ENCODE measurements around the gene ESRRG.

The ESRRG gene

GRCh38 chr1:216660561-216660960 lies 62.7 kb downstream of the ESRRG start:
- no CpG with 5 or more reads among the region's 1 CpG for WGBS, 2 donors (ENCODE audit: extremely low coverage in 2 of 2, insufficient read length in 2 of 2, insufficient replicate concordance in 1 of 2)
- peaks cover 0 to 9% of the 10 kb centered on the region in 2 donors for H3K4me1 ChIP-seq (ENCODE audit: control insufficient read depth in 2 of 2, insufficient read depth in 1 of 2, low read depth in 1 of 2, low read length in 2 of 2)
- no peaks in the 10 kb centered on the region for H3K79me1 ChIP-seq (ENCODE audit: low read depth, low read length)
- H3K9me3 ChIP-seq (replicated peaks in 1 of 2; ENCODE audit: control insufficient read depth in 2 of 2, insufficient read depth in 1 of 2, low read depth in 1 of 2, low read length in 2 of 2): no peaks in the 10 kb centered on the region
- H3K4me3 ChIP-seq (ENCODE audit: low read length in 2 of 2): no peak overlapping the region
- no peak overlapping the region for H2BK5ac ChIP-seq (ENCODE audit: low read length)
- no peak for DNase-seq (ENCODE audit: low spot score)
- no peak overlapping the region for H2AK5ac ChIP-seq (ENCODE audit: low read depth, low read length)
- H2AFZ ChIP-seq (ENCODE audit: low read length): no peak overlapping the region
- H3K18ac ChIP-seq (ENCODE audit: low read length): no peak overlapping the region
- H2BK120ac ChIP-seq (ENCODE audit: low read depth, low read length): no peak overlapping the region
- no peak overlapping the region for H3K4me2 ChIP-seq (ENCODE audit: insufficient read depth, low read length, poor library complexity, severe bottlenecking)
- no peak overlapping the region for H3K14ac ChIP-seq (ENCODE audit: low read length)
- no peak overlapping the region for H2BK15ac ChIP-seq (ENCODE audit: low read length)
- H4K8ac ChIP-seq (ENCODE audit: low read depth, low read length): no peak overlapping the region
- H4K91ac ChIP-seq (ENCODE audit: low read depth, low read length, poor library complexity): no peak overlapping the region
- no peaks in the 10 kb centered on the region for H3K27me3 ChIP-seq (ENCODE audit: control insufficient read depth in 3 of 3, insufficient read depth in 3 of 3, low read depth in 1 of 3, low read length in 3 of 3)
- no peak overlapping the region for H3K23ac ChIP-seq (ENCODE audit: low read depth, low read length, poor library complexity)
- H3K4ac ChIP-seq (ENCODE audit: low read length): no peak overlapping the region
- H3K27ac ChIP-seq (replicated peaks; ENCODE audit: low read length): no peak overlapping the region
- no peaks in the 10 kb centered on the region for H3K36me3 ChIP-seq (replicated peaks in 1 of 2; ENCODE audit: control insufficient read depth in 2 of 2, insufficient read depth in 2 of 2, low read length in 2 of 2)
- no peak overlapping the region for H2BK12ac ChIP-seq (ENCODE audit: low read length)
- H3K9ac ChIP-seq (ENCODE audit: low read depth, low read length, poor library complexity): no peak overlapping the region

DNA sequence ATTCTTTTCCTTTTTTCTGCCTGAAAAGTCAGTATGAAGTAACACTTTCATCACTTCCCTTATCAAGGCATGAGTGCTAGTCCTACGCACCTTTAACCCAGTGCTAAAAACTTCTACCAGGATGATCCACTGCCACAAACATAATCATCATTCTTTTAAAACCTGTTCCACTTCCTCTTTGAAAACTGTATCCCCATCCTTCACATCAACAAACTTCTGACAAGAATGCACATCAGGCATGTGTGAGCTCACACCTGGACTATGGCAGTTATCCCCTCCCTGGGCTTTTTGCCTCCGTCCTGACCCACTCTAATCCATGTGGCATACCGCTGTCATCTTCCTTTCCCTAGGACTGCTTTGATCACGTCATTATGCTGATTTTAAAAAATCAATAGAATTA lies 70.2 kb downstream of the ESRRG start:
- no peak overlapping the region for H3K14ac ChIP-seq (ENCODE audit: low read length)
- no peak overlapping the region for H2BK12ac ChIP-seq (ENCODE audit: low read length)
- no peak overlapping the region for H3K27ac ChIP-seq (replicated peaks; ENCODE audit: low read length)
- no peak overlapping the region for H2BK15ac ChIP-seq (ENCODE audit: low read length)
- no peak overlapping the region for H3K9ac ChIP-seq (ENCODE audit: low read depth, low read length, poor library complexity)
- no peak overlapping the region for H3K18ac ChIP-seq (ENCODE audit: low read length)
- no peak overlapping the region for H2BK120ac ChIP-seq (ENCODE audit: low read depth, low read length)
- no CpG with 5 or more reads among the region's 4 CpGs for WGBS, 2 donors (ENCODE audit: extremely low coverage in 2 of 2, insufficient read length in 2 of 2, insufficient replicate concordance in 1 of 2)
- H4K91ac ChIP-seq (ENCODE audit: low read depth, low read length, poor library complexity): no peak overlapping the region
- no peak overlapping the region for H3K23ac ChIP-seq (ENCODE audit: low read depth, low read length, poor library complexity)
- no peaks in the 10 kb centered on the region for H3K9me3 ChIP-seq (replicated peaks in 1 of 2; ENCODE audit: control insufficient read depth in 2 of 2, insufficient read depth in 1 of 2, low read depth in 1 of 2, low read length in 2 of 2)
- no peaks in the 10 kb centered on the region for H3K36me3 ChIP-seq (replicated peaks in 1 of 2; ENCODE audit: control insufficient read depth in 2 of 2, insufficient read depth in 2 of 2, low read length in 2 of 2)
- no peak overlapping the region for H3K4me2 ChIP-seq (ENCODE audit: insufficient read depth, low read length, poor library complexity, severe bottlenecking)
- no peak for DNase-seq (ENCODE audit: low spot score)
- H3K4ac ChIP-seq (ENCODE audit: low read length): no peak overlapping the region
- no peaks in the 10 kb centered on the region for H3K27me3 ChIP-seq (ENCODE audit: control insufficient read depth in 3 of 3, insufficient read depth in 3 of 3, low read depth in 1 of 3, low read length in 3 of 3)
- H2BK5ac ChIP-seq (ENCODE audit: low read length): no peak overlapping the region
- H2AFZ ChIP-seq (ENCODE audit: low read length): no peak overlapping the region
- no peak overlapping the region for H4K8ac ChIP-seq (ENCODE audit: low read depth, low read length)
- no peak overlapping the region for H3K4me3 ChIP-seq (ENCODE audit: low read length in 2 of 2)
- H3K4me1 ChIP-seq (ENCODE audit: control insufficient read depth in 2 of 2, insufficient read depth in 1 of 2, low read depth in 1 of 2, low read length in 2 of 2): no peaks in the 10 kb centered on the region
- H2AK5ac ChIP-seq (ENCODE audit: low read depth, low read length): no peak overlapping the region
- H3K79me1 ChIP-seq (ENCODE audit: low read depth, low read length): no peaks in the 10 kb centered on the region

DNA sequence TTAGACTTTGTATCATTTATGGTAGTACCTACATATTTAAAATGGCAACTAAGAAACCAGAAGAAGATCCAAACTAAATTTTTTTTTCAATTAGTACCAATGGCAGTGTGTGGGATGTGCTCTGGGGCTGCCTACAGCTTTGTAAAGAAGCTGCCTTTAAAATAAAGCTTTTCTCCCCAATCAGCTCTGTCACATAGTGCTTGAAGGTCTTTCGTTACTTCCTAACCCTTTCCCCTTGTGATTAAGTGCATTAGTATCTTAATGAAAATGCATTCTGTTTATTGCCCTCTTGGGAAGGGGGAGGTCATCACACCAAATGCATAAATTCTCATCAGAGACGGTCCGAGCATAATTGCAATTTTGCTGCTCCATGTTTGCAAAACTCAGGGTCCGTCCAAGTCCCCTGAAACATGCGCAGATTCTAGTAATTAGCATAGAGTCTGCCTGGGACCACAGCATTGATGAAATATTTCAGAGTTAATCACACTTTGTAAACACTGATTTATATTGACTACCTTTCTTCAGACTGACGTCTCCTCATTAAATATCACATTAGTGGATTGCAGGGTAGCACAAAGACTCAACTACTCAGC lies 71.3 kb downstream of the ESRRG start:
- no peak for DNase-seq (ENCODE audit: low spot score)
- no peak overlapping the region for H3K4ac ChIP-seq (ENCODE audit: low read length)
- H3K27ac ChIP-seq (replicated peaks; ENCODE audit: low read length): no peak overlapping the region
- no peaks in the 10 kb centered on the region for H3K79me1 ChIP-seq (ENCODE audit: low read depth, low read length)
- no peaks in the 10 kb centered on the region for H3K4me1 ChIP-seq (ENCODE audit: control insufficient read depth in 2 of 2, insufficient read depth in 1 of 2, low read depth in 1 of 2, low read length in 2 of 2)
- H4K91ac ChIP-seq (ENCODE audit: low read depth, low read length, poor library complexity): no peak overlapping the region
- H2AK5ac ChIP-seq (ENCODE audit: low read depth, low read length): no peak overlapping the region
- WGBS, 2 donors (ENCODE audit: extremely low coverage in 2 of 2, insufficient read length in 2 of 2, insufficient replicate concordance in 1 of 2): no CpG with 5 or more reads among the region's 6 CpGs
- H3K23ac ChIP-seq (ENCODE audit: low read depth, low read length, poor library complexity): no peak overlapping the region
- H2BK120ac ChIP-seq (ENCODE audit: low read depth, low read length): no peak overlapping the region
- H2BK15ac ChIP-seq (ENCODE audit: low read length): no peak overlapping the region
- H2BK5ac ChIP-seq (ENCODE audit: low read length): no peak overlapping the region
- no peak overlapping the region for H2AFZ ChIP-seq (ENCODE audit: low read length)
- no peaks in the 10 kb centered on the region for H3K9me3 ChIP-seq (replicated peaks in 1 of 2; ENCODE audit: control insufficient read depth in 2 of 2, insufficient read depth in 1 of 2, low read depth in 1 of 2, low read length in 2 of 2)
- H3K4me3 ChIP-seq (ENCODE audit: low read length in 2 of 2): no peak overlapping the region
- H3K27me3 ChIP-seq (ENCODE audit: control insufficient read depth in 3 of 3, insufficient read depth in 3 of 3, low read depth in 1 of 3, low read length in 3 of 3): no peaks in the 10 kb centered on the region
- no peak overlapping the region for H3K4me2 ChIP-seq (ENCODE audit: insufficient read depth, low read length, poor library complexity, severe bottlenecking)
- no peak overlapping the region for H3K18ac ChIP-seq (ENCODE audit: low read length)
- H3K14ac ChIP-seq (ENCODE audit: low read length): no peak overlapping the region
- no peak overlapping the region for H2BK12ac ChIP-seq (ENCODE audit: low read length)
- no peak overlapping the region for H4K8ac ChIP-seq (ENCODE audit: low read depth, low read length)
- H3K36me3 ChIP-seq (replicated peaks in 1 of 2; ENCODE audit: control insufficient read depth in 2 of 2, insufficient read depth in 2 of 2, low read length in 2 of 2): no peaks in the 10 kb centered on the region
- H3K9ac ChIP-seq (ENCODE audit: low read depth, low read length, poor library complexity): no peak overlapping the region

DNA sequence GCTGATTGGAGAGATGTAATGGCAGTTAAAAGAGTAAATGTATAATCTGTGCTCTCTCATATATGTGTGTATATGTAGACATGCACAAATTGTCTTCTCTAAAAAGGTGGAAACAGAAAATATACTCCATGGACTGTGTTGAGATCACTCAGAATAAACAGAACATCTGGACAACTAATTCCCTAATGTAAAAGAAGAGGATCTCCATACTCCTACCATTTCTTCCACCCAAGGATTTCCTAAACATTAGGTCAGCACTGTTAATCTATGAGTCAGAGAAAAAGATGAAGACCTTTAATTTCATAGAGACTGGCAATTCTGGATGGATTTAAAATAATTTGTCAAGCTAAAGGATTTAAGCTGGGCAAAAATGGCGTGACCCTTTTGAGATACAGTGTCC lies 80.1 kb downstream of the ESRRG start:
- H2BK15ac ChIP-seq (ENCODE audit: low read length): no peak overlapping the region
- H2AFZ ChIP-seq (ENCODE audit: low read length): no peak overlapping the region
- no peaks in the 10 kb centered on the region for H3K79me1 ChIP-seq (ENCODE audit: low read depth, low read length)
- H2BK12ac ChIP-seq (ENCODE audit: low read length): no peak overlapping the region
- H3K14ac ChIP-seq (ENCODE audit: low read length): no peak overlapping the region
- no peaks in the 10 kb centered on the region for H3K36me3 ChIP-seq (replicated peaks in 1 of 2; ENCODE audit: control insufficient read depth in 2 of 2, insufficient read depth in 2 of 2, low read length in 2 of 2)
- no CpG with 5 or more reads among the region's 1 CpG for WGBS, 2 donors (ENCODE audit: extremely low coverage in 2 of 2, insufficient read length in 2 of 2, insufficient replicate concordance in 1 of 2)
- no peak overlapping the region for H2BK5ac ChIP-seq (ENCODE audit: low read length)
- no peak overlapping the region for H3K23ac ChIP-seq (ENCODE audit: low read depth, low read length, poor library complexity)
- no peaks in the 10 kb centered on the region for H3K9me3 ChIP-seq (replicated peaks in 1 of 2; ENCODE audit: control insufficient read depth in 2 of 2, insufficient read depth in 1 of 2, low read depth in 1 of 2, low read length in 2 of 2)
- H4K91ac ChIP-seq (ENCODE audit: low read depth, low read length, poor library complexity): no peak overlapping the region
- no peak overlapping the region for H3K9ac ChIP-seq (ENCODE audit: low read depth, low read length, poor library complexity)
- H3K4me1 ChIP-seq (ENCODE audit: control insufficient read depth in 2 of 2, insufficient read depth in 1 of 2, low read depth in 1 of 2, low read length in 2 of 2): no peaks in the 10 kb centered on the region
- H4K8ac ChIP-seq (ENCODE audit: low read depth, low read length): no peak overlapping the region
- H3K27ac ChIP-seq (replicated peaks; ENCODE audit: low read length): no peak overlapping the region
- H3K18ac ChIP-seq (ENCODE audit: low read length): no peak overlapping the region
- no peak overlapping the region for H3K4me3 ChIP-seq (ENCODE audit: low read length in 2 of 2)
- no peak overlapping the region for H3K4me2 ChIP-seq (ENCODE audit: insufficient read depth, low read length, poor library complexity, severe bottlenecking)
- H3K27me3 ChIP-seq (ENCODE audit: control insufficient read depth in 3 of 3, insufficient read depth in 3 of 3, low read depth in 1 of 3, low read length in 3 of 3): no peaks in the 10 kb centered on the region
- no peak overlapping the region for H3K4ac ChIP-seq (ENCODE audit: low read length)
- DNase-seq (ENCODE audit: low spot score): no peak
- no peak overlapping the region for H2BK120ac ChIP-seq (ENCODE audit: low read depth, low read length)
- no peak overlapping the region for H2AK5ac ChIP-seq (ENCODE audit: low read depth, low read length)
